Adipose tissue (tissue), 3 donors: ENCODE data around the gene FAM107B. TPM values are rescaled to one million over a fixed set of nuclear protein-coding genes. Genes with fewer than 3 reads are reported as not detected.
"Not testable (repeated sequence)": the region's sequence is repeated elsewhere in the genome, so short reads cannot be mapped to it uniquely, and the experiment has no call there.

Experiments used
- H3K27ac ChIP-seq: one replicate; pipeline ENCODE4 v1.5.1; 2013; ENCODE audit warnings: low read depth, low read length
- WGBS, 3 donors: extraction: QIAGEN DNeasy Blood & Tissue Kit; methylation state at CpG; one replicate each; pipeline ENCODE4 v1.1.7; 2013; 5-methylcytosine and 5-hydroxymethylcytosine counted together
- polyA plus RNA-seq, 3 donors: library from polyadenylated mRNA; stranded (reverse); fragments of 200-250 nt; gene quantifications; one replicate each; pipeline ENCODE4 v1.2.3, GENCODE V29; 2013
- donor health status: healthy with polysubstance abuse.
- donor health status: Bipolar disorder and iron deficiency.
- donor health status: healthy.

FAM107B gene
- polyA plus RNA-seq, 3 donors = 31.3 to 45.9 (median 37.6) TPM

DNA sequence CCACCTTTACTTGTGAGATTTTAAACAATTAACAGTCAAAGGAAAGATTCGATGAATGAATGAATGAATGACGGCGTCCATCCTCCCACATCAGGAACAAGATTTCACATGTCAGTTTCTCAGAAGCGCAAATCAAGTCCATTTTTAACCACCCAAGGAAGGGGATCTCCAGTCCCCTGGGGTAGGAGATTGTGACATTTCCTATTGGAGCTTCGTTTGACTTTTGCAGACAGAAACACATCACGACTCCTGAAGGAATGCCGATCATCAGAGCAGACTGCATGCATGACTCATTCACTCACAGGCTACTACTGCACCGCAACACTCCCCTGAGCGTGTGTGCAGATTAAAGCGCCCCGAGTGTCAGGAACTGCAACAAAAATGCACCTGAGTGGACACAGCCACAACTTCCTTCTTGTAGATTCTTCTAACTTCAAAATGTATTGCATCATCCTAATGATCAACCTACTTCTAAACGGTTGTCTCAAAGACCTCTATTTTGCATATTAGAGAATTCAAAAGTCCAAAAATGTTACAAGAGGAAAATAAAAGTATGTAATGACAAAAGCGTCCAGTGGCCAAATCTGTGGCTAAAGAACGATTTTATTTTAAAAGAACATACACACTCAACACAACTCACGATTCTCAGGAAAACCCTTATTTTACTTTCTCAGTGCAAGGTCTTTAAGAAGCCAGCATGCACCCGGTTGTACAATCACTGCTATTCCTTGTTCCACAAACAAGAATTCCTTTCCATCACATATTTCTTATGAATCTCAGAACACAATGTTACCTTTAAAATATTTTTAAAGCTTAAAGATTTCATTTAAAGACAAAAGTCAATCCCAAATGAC lies 172.6 kb downstream of the FAM107B start:
- H3K27ac ChIP-seq = no peak overlapping the region
- 25 to 32% (median 32%) methylated on average over 16 of the region's 16 CpGs for WGBS, 3 donors

GRCh38 chr10:14601326-14601725 lies 173.4 kb downstream of the FAM107B start:
- H3K27ac ChIP-seq = no peak overlapping the region
- 58 to 72% (median 63%) methylated on average over 4 of the region's 4 CpGs for WGBS, 3 donors

GRCh38 chr10:14600065-14600464 lies 174.6 kb downstream of the FAM107B start:
- H3K27ac ChIP-seq = no peak overlapping the region
- WGBS, 3 donors = 84 to 97% (median 95%) methylated on average over 8 of the region's 8 CpGs

GRCh38 chr10:14598809-14599764 lies 175.6 kb downstream of the FAM107B start:
- 86 to 87% (median 87%) methylated on average over 11 of the region's 11 CpGs for WGBS, 3 donors
- H3K27ac ChIP-seq = no peak overlapping the region

DNA sequence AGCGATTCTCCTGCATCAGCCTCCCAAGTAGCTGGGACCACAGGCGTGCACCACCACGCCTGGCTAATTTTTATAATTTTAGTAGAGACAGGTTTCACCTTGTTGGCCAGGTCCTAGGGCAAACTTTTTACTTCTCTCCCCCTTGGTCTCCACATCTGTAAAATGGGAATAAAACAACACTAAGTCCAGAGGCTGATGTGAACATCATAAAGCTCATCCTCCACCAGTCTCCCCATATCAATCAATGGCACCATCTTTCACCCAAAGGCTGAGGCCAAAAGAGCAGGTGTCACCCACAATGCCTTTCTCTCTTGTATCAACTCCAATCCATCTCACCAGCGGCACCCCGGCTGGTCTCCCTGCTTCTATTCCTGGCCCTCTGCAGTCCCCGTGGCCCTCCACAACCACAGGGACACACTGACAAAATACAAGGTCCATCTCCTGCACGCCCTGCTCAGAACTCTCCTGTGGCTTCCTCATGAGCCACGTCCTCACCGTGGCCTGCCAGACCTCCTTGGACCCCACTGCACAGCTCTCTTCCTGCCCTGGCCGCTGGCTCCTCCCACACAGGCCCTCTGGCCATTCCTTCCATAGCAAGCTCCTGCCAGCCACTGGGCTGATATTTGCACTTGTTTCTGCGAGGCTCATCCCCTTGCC lies 179.0 kb downstream of the FAM107B start:
- WGBS, 3 donors = 93 to 95% (median 94%) methylated on average over 11 of the region's 11 CpGs
- no peak overlapping the region for H3K27ac ChIP-seq

GRCh38 chr10:14594878-14595525 lies 179.7 kb downstream of the FAM107B start:
- H3K27ac ChIP-seq = no peak overlapping the region
- 84 to 95% (median 92%) methylated on average over 8 of the region's 8 CpGs for WGBS, 3 donors

DNA sequence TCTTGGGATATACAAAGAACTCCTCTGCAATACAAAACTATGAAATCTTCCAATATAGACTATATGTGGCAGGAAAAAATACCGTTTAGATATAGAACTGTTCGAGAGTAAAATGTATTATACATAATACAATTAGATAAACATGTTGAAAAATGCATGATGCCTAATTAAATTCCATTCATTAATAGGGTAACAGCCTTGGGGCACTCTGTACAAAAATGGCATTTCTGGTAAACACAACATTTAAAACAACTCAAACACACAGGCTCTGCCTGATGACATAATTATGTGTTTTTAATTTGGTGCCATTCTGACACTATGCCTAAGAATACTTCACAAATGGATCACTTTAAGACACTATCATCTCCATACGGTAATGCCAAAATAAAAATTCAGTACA lies 180.9 kb downstream of the FAM107B start:
- H3K27ac ChIP-seq = no peak overlapping the region
- WGBS, 3 donors = 84 to 87% (median 86%) methylated on average over 3 of the region's 3 CpGs

GRCh38 chr10:14592566-14592965 lies 182.1 kb downstream of the FAM107B start:
- H3K27ac ChIP-seq = no peak overlapping the region
- WGBS, 3 donors = 56 to 85% (median 80%) methylated on average over 6 of the region's 6 CpGs

DNA sequence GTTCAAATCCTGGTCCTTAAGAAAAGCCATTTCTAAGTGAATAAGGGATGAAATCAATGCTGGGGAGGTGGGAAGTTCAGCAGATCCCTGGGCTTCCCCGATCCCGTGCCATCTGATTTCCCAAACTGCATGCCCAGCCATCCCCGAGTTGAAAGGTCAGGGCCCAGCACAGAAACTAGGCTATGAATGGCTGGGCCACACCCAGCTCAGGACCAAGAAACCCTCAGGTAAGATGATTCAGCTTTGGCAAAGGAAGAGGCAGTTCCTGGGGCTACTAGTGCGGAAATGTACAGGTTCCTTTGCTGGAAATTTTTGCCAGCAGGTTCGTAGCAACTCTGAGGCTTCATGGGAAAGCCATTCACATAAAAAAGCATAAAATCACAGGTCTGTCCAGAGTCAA lies 182.7 kb downstream of the FAM107B start:
- 81 to 87% (median 82%) methylated on average over 5 of the region's 5 CpGs for WGBS, 3 donors
- no peak overlapping the region for H3K27ac ChIP-seq

- WGBS, 3 donors = 89% methylated on average over 6 of the region's 6 CpGs
- not testable (repeated sequence) for H3K27ac ChIP-seq
Measured at GRCh38 chr10:14588938-14589294, 185.8 kb downstream of the FAM107B start.

GRCh38 chr10:14588084-14588937 lies 186.4 kb downstream of the FAM107B start:
- 59 to 65% (median 65%) methylated on average over 13 of the region's 13 CpGs for WGBS, 3 donors
- H3K27ac ChIP-seq = peak overlapping the region; percentile 64

DNA sequence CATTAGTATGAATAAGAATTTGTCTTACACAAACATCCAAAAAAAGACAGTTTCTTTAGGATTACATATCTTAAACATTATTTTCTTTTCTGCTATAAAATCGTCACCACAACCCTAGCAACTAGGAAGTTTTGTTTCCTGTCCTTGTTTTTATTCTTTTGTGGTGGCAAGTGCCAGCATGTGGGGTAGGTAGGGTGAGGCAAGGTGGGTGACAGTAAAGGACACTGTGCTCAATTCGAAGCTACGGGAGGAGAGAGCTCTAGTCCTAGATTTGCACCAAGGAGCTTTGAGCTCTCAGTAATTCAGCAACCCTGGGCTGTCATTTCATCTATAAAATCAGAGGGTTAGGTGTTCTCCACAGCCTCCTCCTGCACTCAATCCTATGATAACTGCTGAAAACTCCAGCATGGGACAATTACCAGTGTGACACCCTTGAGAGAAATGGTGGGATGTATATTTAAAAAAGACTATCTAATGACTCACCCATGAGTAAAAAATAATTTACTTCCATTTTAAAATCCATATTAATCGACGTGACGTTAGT lies 187.1 kb downstream of the FAM107B start:
- WGBS, 3 donors = 61 to 70% (median 63%) methylated on average over 6 of the region's 6 CpGs
- no peak overlapping the region for H3K27ac ChIP-seq

DNA sequence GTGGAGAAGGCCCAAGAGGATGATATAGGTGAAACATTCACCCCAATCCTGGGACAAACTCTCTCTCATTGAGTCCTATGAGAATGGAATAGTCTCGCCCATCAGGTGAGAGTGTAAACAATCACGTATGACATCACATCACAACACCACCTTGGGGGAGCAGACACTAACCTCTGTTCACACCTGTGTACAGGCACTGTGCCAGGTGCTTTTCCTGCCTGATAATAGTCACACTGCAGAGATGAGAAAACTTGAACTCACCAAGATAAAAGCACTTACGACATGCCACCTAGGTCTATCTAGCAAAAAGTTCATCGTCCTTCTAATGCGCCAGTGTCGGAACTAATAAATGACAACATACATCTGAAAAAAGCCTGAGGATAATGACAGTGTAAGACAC lies 187.8 kb downstream of the FAM107B start:
- 64 to 91% (median 87%) methylated on average over 6 of the region's 6 CpGs for WGBS, 3 donors
- no peak overlapping the region for H3K27ac ChIP-seq

- 70 to 81% (median 72%) methylated on average over 15 of the region's 15 CpGs for WGBS, 3 donors
- no peak overlapping the region for H3K27ac ChIP-seq
Measured at GRCh38 chr10:14585287-14586193, 189.2 kb downstream of the FAM107B start.

GRCh38 chr10:14584661-14585060 lies 190.0 kb downstream of the FAM107B start:
- WGBS, 3 donors = 88 to 91% (median 90%) methylated on average over 3 of the region's 3 CpGs
- H3K27ac ChIP-seq = no peak overlapping the region

GRCh38 chr10:14583967-14584366 lies 190.7 kb downstream of the FAM107B start:
- no peak overlapping the region for H3K27ac ChIP-seq
- 88 to 98% (median 94%) methylated on average over 4 of the region's 4 CpGs for WGBS, 3 donors
